HG03575 (cell line): ENCODE data around the gene PLXNA2.

ENCODE experiments used
- ATAC-seq: cut with Tn5 transposase; IDR thresholded peaks from one replicate; pipeline ENCODE4 v1.9.1; 2021; ENCODE audit not compliant: unreplicated experiment, insufficient number of reproducible peaks, low FRiP score; ENCODE audit errors: extremely low read depth

Gene PLXNA2

GRCh38 chr1:208090388-208091301 lies 153.5 kb downstream of the PLXNA2 start:
- ATAC-seq = no peak

- ATAC-seq = no peak
These were observed 154.3 kb downstream of the PLXNA2 start for GRCh38 chr1:208089761-208090370.

- ATAC-seq = no peak
These were observed 155.0 kb downstream of the PLXNA2 start for GRCh38 chr1:208089149-208089548.

GRCh38 chr1:208088319-208088718 lies 155.9 kb downstream of the PLXNA2 start:
- no peak for ATAC-seq

GRCh38 chr1:208085655-208086515 lies 158.3 kb downstream of the PLXNA2 start:
- no peak for ATAC-seq

- ATAC-seq = no peak
These were observed 159.4 kb downstream of the PLXNA2 start for GRCh38 chr1:208084764-208085163.

- ATAC-seq = no peak
These were observed 160.0 kb downstream of the PLXNA2 start for GRCh38 chr1:208084220-208084619.

GRCh38 chr1:208083715-208084085 lies 160.5 kb downstream of the PLXNA2 start:
- no peak for ATAC-seq

GRCh38 chr1:208083016-208083714 lies 161.0 kb downstream of the PLXNA2 start:
- ATAC-seq = no peak

GRCh38 chr1:208081972-208082371 lies 162.2 kb downstream of the PLXNA2 start:
- no peak for ATAC-seq

GRCh38 chr1:208080396-208081286 lies 163.5 kb downstream of the PLXNA2 start:
- ATAC-seq = no peak

- ATAC-seq = no peak
These were observed 165.0 kb downstream of the PLXNA2 start for GRCh38 chr1:208079161-208079560.

- no peak for ATAC-seq
These were observed 165.4 kb downstream of the PLXNA2 start for GRCh38 chr1:208078752-208079151.

- no peak for ATAC-seq
These were observed 166.7 kb downstream of the PLXNA2 start for GRCh38 chr1:208077232-208078075.

GRCh38 chr1:208074353-208074752 lies 169.8 kb downstream of the PLXNA2 start:
- ATAC-seq = no peak

GRCh38 chr1:208071435-208072031 lies 172.7 kb downstream of the PLXNA2 start:
- ATAC-seq = no peak

GRCh38 chr1:208069908-208070307 lies 174.3 kb downstream of the PLXNA2 start:
- ATAC-seq = no peak
